ENCODE results near the gene TSN. TPM values are rescaled to one million over a fixed set of nuclear protein-coding genes. Genes with fewer than 3 reads are reported as not detected.

TSN gene
- total RNA-seq, 1 experiment from 2014 or later: 70.4 TPM

DNA sequence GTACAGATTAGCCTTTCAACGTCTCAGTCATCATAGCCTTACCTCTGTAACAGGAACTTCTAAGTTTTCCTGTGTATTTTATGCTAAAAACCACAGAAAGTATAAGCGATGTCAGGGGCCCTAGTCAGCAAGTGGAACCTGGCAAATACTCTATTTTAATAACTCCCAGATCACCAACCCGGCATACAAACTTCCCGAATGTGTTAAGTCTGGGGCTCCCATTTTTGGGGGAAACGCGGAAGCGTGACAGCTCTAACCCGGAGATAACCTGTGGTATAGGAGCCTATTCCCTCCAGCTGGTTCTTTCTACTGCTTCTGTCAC is 19.4 kb upstream of the TSN start:
- Histone ChIP-seq H3K4me1 (replicated peaks; ENCODE audit: insufficient read depth) (peaks cover 10% of the 10 kb centered on the region), H3F3A (ENCODE audit: insufficient read depth, low read depth) (peaks cover 17% of the 10 kb centered on the region; the same call in 1 of the 2 replicates), H3K4me2 (peak overlapping the region; percentile 83), H2AFZ (peak overlapping the region; percentile 94), H3K36me3 (ENCODE audit: low read depth) (peaks cover 37% of the 10 kb centered on the region), H3K27me3 (ENCODE audit: insufficient read depth, low read depth) (no peaks in the 10 kb centered on the region), H3K4me3 (peak overlapping the region; percentile 82), H3K79me2 (ENCODE audit: low read depth) (peaks cover 46% of the 10 kb centered on the region), H3K27ac (peak overlapping the region; percentile 44; the same call in 1 of the 2 replicates), H3K9me3 (ENCODE audit: insufficient read depth, low read depth) (no peaks in the 10 kb centered on the region), H3K9me2 (ENCODE audit: insufficient read depth) (no peaks in the 10 kb centered on the region), H4K20me1 (ENCODE audit: insufficient read depth) (peaks cover 19% of the 10 kb centered on the region; the same call in 1 of the 2 replicates)
- no TSS peak for BruUV-seq (replicated peaks)
- intact Hi-C loops (cut with micrococcal nuclease; ENCODE audit: unreplicated experiment): loop anchor here (2.0 kb wide), 1 partner anchor 19 kb away; the partner anchor contains the start of gene TSN
- CTCF ChIA-PET: interaction anchor here (0.5 to 0.8 kb wide), 4 partner anchors 13 to 653 kb away, joined by 3 to 15 read pairs (median 4); partner anchors contain the start of gene RNU4ATAC
- TF ChIP-seq, protein P1, sequence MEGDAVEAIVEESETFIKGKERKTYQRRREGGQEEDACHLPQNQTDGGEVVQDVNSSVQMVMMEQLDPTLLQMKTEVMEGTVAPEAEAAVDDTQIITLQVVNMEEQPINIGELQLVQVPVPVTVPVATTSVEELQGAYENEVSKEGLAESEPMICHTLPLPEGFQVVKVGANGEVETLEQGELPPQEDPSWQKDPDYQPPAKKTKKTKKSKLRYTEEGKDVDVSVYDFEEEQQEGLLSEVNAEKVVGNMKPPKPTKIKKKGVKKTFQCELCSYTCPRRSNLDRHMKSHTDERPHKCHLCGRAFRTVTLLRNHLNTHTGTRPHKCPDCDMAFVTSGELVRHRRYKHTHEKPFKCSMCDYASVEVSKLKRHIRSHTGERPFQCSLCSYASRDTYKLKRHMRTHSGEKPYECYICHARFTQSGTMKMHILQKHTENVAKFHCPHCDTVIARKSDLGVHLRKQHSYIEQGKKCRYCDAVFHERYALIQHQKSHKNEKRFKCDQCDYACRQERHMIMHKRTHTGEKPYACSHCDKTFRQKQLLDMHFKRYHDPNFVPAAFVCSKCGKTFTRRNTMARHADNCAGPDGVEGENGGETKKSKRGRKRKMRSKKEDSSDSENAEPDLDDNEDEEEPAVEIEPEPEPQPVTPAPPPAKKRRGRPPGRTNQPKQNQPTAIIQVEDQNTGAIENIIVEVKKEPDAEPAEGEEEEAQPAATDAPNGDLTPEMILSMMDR (conservative IDR thresholded peaks at IDR 0.05): no peak
- no peak for TF ChIP-seq EZH2 (IDR thresholded peaks at IDR 0.05; ENCODE audit: low read depth)
- POLR2A ChIA-PET (ENCODE audit: unreplicated experiment): interaction anchor here (0.5 to 1.4 kb wide), 7 partner anchors 205 to 1114 kb away, joined by 3 to 20 read pairs (median 10); no protein-coding TSS in a partner anchor
- DNase-seq: no peak

DNA sequence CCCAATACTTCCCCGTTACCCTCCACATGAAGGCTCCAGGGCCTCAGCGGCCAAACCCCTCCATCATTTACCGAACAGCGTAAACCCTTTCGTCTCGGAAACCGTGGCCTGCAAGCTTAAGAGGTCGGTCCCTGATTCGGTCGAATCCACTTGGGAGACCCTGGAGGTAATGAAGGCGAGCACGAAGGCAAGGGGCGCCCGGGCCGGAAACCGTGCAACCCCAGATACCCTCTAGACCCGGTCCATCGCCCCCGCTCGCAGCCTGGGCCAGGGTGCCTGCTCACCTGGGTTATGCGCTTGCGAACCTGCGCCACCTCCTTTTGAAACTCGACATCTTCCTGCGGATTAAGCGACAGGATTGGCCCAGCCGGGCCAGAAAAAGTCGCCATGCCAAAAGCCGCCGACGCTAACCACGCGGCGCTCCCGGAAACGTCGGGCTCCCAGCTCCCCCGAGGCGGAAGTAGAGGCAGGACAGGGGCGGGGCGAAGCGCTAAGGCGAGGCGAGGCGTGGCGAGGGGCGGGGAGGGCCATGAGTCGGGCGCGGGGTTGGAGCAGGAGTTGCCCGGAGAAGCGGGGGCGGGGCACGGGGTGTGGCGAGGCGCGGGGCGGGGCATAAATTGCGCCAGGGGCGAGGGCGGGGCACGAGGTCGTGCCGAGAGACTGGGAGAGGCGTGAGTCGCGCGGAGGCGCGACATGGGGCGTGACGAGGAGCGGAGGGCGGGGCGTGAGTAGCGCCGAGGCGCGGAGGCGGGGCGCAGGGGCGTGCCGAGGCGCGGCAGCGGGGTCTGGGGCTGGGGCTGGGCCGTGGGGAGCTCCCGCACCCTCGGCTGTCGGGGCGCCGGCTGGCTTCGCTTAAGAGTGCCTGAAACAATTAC is 18.8 kb upstream of the TSN start, which contains the start of gene NIFK:
TSS of gene NIFK (minus strand) at position 414 of the 875 bp plus-strand sequence. CDS start at position 389, 25 bp downstream.
- TF ChIP-seq, protein P1 (conservative IDR thresholded peaks at IDR 0.05): no peak
- no peak for TF ChIP-seq EZH2 (IDR thresholded peaks at IDR 0.05; ENCODE audit: low read depth)
- DNase-seq: peak; percentile 94 to 100
- Histone ChIP-seq H2AFZ (peak within 1 kb of the TSS; percentile 94), H3K27me3 (ENCODE audit: insufficient read depth, low read depth) (no peaks in the 10 kb centered on the region), H3K36me3 (ENCODE audit: low read depth) (peaks cover 32% of the 10 kb centered on the region), H3K9me2 (ENCODE audit: insufficient read depth) (no peaks in the 10 kb centered on the region), H4K20me1 (ENCODE audit: insufficient read depth) (peaks cover 19% of the 10 kb centered on the region; the same call in 1 of the 2 replicates), H3K79me2 (ENCODE audit: low read depth) (peaks cover 46% of the 10 kb centered on the region), H3K4me2 (peak within 1 kb of the TSS; percentile 83), H3K27ac (peak within 1 kb of the TSS; percentile 44), H3F3A (ENCODE audit: insufficient read depth, low read depth) (peaks cover 17% of the 10 kb centered on the region; the same call in 1 of the 2 replicates), H3K9me3 (ENCODE audit: insufficient read depth, low read depth) (no peaks in the 10 kb centered on the region), H3K4me1 (replicated peaks; ENCODE audit: insufficient read depth) (peaks cover 10% of the 10 kb centered on the region), H3K4me3 (peak within 1 kb of the TSS; percentile 82)
- TSS peak; percentile 60 for BruUV-seq (replicated peaks)
- CTCF ChIA-PET: interaction anchor here (0.5 to 0.8 kb wide), 5 partner anchors 12 to 654 kb away, joined by 3 to 15 read pairs (median 4); partner anchors contain the start of gene RNU4ATAC
- POLR2A ChIA-PET (ENCODE audit: unreplicated experiment): interaction anchor here (0.5 to 1.4 kb wide), 11 partner anchors 18 to 1113 kb away, joined by 3 to 21 read pairs (median 10); no protein-coding TSS in a partner anchor
- intact Hi-C loops (cut with micrococcal nuclease; ENCODE audit: unreplicated experiment): loop anchor here (1.0 to 2.0 kb wide), 2 partner anchors 18 to 206 kb away; partner anchors contain the start of genes RNU4ATAC and TSN

DNA sequence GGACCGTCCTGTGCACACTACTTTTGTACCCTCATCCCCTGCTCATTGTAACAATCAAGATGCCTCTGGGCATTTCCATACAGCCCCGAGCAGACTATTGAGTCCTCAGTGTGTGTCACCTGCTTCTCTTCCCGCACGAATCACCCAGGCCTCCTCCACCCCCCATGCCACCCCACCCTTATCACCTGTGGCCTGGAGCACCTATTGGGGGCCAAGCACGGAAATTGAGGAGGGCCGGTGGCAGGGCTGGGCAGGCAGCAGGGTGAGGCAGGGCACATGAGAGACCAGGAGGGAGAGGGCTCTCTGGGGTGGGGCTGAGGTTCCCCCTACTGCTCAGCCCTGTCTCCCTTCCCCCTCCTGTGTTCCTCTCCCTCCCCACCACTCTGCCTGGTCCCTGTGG is 14.5 kb upstream of the TSN start:
- H3K9me2 ChIP-seq (ENCODE audit: insufficient read depth): no peaks in the 10 kb centered on the region
- no peaks in the 10 kb centered on the region for H3K27me3 ChIP-seq (ENCODE audit: insufficient read depth, low read depth)
- no peak overlapping the region for H3K27ac ChIP-seq
- no peak overlapping the region for H3K4me3 ChIP-seq
- ChIA-PET POLR2A (ENCODE audit: unreplicated experiment) (no interaction called here), CTCF (no interaction called here)
- no peaks in the 10 kb centered on the region for H3F3A ChIP-seq (ENCODE audit: insufficient read depth, low read depth)
- no peak for DNase-seq
- H4K20me1 ChIP-seq (ENCODE audit: insufficient read depth): 0 out of 2 replicates have a peak, but pooled peaks cover under 1% of the 10 kb centered on the region
- no peaks in the 10 kb centered on the region; the same call in 1 of the 2 replicates for H3K9me3 ChIP-seq (ENCODE audit: insufficient read depth, low read depth)
- H3K79me2 ChIP-seq (ENCODE audit: low read depth): peaks cover 7% of the 10 kb centered on the region
- intact Hi-C loops (cut with micrococcal nuclease; ENCODE audit: unreplicated experiment): no loop called here
- TF ChIP-seq, protein P1 (conservative IDR thresholded peaks at IDR 0.05): no peak
- no peak for TF ChIP-seq EZH2 (IDR thresholded peaks at IDR 0.05; ENCODE audit: low read depth)
- no TSS peak for BruUV-seq (replicated peaks)
- H3K36me3 ChIP-seq (ENCODE audit: low read depth): no peaks in the 10 kb centered on the region
- no peak overlapping the region for H2AFZ ChIP-seq
- no peaks in the 10 kb centered on the region for H3K4me1 ChIP-seq (replicated peaks; ENCODE audit: insufficient read depth)
- no peak overlapping the region for H3K4me2 ChIP-seq

Data from PC-9 (cell line).